Fibroblast of skin of back (primary cell): Measurements from ENCODE around the gene PEMT.
A peak's percentile ranks its signal among the peaks of the same experiment; 100 is the strongest.

Experiments
- DNase-seq: peaks from one replicate; pipeline ENCODE4 v3.0.0-alpha.2; 2013

Gene PEMT

DNA sequence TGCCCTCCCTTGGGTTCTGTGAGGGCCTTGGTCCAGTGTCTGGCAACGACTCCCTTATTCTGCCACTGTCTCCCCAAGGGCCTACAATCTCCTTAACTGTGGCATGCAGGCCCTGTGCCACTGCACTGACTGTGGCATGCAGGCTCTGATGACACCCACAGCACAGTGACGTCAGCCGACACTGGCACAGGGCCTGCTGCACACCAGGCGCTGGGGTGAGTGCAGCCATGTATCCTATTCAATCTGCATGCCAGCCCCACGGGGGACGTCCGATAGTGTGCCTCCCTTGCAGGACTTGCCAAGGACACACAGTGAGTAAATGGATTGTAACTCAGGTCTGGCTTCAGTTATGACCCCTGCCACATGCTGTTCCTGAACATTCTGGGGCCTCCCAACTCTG lies 55.6 kb downstream of the PEMT start:
- DNase-seq = peak; percentile 77

GRCh38 chr17:17533901-17534441 lies 57.5 kb downstream of the PEMT start:
- no peak for DNase-seq

DNA sequence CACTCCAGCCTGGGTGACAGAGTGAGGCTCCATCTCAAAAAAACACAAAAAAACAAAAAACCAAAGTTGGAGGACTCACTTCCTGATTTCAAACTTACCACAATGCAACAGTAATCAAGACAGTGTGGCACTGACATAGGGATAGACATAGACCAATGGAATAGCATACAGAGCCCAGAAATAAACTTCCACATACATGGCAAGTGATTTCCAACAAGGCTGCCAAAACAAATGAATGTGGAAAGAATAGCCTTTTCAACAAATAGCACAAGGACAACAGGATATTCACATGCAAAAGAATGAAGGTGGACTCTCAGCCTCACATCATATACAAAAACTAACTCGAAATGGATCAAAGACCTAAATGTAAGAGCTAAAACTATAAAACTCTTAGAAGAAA lies 58.5 kb downstream of the PEMT start:
- no peak for DNase-seq

- DNase-seq = no peak
Measured at GRCh38 chr17:17531156-17531555, 60.4 kb downstream of the PEMT start.

DNA sequence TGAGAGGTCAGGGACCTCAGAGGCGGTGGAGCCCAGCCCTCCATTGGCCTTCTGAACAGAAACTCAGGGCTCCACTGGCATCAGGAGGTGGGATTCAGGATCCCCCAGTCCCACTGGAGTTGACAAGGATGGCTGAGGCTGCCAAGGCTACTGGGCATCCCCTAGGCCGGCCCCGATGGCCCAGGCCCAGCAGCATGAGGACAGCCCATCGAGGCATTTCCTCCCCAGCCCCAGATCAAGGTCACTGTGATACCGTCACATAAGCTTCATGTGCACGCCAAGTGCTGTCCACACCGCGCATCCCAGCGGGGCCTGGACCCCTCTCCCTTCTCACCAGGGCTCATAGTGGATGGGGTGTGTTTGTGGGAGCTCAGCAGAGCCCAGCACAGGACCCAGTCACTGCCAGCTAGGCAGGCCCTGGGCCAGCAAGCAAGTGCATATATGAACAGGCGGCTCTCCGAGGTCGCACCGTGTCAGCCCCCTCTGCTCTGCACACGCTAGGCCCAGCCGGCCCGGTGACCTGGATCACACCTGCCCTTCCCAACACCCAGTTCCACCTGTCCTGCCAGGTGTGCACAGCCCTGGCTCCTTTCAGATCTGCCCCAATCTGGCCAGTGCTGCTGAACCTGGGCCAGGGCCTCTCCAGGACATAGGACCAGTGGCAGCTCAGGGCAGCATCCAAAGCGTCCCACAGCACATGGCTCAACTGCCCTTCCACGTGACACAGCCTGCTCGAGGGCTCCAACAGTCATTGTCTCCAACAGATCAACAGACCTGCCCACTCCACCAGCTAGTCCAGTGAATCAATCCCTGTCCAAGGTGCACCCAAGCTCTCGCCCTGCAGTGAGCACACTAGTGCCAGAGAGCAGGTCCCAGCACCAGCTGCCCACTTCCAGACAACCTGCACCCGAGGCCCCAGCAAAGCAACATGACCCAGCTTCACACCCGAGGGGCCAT lies 62.5 kb downstream of the PEMT start:
- DNase-seq = no peak

- DNase-seq = no peak
Measured at GRCh38 chr17:17527956-17528500, 63.5 kb downstream of the PEMT start.

- no peak for DNase-seq
Measured at GRCh38 chr17:17527534-17527933, 64.0 kb downstream of the PEMT start.

DNA sequence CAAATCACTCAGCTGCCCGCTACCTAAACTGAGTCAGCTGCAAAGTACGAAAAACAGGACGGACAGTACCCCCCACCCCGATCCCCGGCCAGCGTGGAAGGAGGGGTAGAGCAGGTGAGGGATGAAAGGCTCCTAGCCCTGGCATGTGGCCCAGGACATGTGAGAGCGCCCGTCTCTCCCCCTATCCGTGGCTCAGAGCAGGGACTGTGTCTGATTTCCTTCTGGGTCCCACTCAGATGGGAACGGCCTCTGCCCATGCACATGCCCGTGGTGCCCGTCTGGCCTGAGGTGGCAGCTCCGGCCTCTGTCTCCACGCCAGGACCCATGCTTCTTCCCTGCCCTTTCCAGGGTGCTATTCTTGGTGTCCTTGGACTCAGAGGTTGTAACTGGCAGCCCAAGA lies 65.1 kb downstream of the PEMT start:
- no peak for DNase-seq

GRCh38 chr17:17525956-17526355 lies 65.6 kb downstream of the PEMT start:
- DNase-seq = no peak

- DNase-seq = no peak
Measured at GRCh38 chr17:17525311-17525710, 66.2 kb downstream of the PEMT start.

DNA sequence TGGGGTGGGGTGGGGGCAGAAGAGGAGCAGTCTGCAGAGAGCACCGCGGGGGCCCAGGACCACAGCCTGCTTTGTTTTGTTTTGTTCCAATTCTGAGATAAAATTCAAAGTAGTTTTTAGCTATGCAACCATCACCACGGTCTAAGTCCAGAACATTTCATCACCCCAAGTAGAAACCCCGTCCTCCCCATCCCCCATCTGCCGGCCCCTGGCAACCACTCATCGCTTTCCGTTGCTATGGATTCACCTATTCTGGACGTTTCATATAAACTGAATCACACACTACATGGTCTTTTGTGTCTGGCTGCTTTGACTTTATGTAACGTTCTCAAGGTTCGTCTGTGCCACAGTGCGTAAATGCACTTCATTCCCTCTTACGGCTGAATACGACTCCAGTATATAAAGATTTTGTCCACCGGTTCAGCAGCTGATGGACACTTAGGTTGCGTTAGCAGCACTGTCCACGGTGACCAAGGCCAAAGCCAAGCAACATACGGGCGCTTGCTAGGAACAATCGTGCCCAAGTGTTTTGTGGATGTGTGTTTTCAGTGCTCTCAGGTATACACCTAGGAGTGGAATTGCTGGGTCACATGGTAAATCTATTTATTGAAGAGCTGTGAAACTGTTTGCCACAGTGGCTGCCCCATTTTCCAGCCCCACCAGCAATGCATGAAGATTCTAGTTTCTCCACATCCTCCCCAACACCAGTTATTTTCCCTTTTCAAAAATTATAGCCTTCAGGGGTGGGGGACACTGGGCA lies 67.6 kb downstream of the PEMT start:
- no peak for DNase-seq

GRCh38 chr17:17523001-17523730 lies 68.3 kb downstream of the PEMT start:
- DNase-seq = no peak

DNA sequence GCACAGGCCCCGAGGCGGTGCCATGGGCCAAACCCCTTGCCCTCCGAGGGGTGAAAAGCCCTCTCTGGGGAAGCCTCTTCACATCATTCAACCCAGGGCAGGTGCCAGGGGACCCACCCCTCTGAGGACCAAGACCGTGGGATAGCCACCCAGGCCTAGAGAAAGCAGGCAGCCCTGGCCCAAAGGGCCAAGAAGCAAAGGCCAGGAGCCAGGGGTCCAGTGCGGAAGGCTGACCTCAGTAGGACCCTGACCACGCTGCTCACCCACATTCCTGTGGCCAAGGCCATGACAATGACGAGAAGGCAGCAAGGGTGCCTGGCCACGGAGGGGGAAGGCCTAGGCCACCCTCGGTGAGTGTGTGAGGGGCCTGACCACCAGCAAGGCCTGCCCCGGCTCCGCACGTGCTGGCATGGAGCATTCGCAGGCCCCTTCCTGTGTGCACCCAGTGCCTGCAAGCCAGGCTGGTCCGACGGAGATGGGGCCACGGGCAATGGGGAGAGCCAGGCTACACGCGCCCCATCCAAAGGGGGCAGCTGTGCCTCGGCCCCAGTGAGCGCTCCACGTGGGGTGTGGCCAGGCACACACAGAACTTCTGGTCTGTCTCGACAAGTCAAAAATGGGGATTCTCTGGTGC lies 70.8 kb downstream of the PEMT start:
- no peak for DNase-seq

DNA sequence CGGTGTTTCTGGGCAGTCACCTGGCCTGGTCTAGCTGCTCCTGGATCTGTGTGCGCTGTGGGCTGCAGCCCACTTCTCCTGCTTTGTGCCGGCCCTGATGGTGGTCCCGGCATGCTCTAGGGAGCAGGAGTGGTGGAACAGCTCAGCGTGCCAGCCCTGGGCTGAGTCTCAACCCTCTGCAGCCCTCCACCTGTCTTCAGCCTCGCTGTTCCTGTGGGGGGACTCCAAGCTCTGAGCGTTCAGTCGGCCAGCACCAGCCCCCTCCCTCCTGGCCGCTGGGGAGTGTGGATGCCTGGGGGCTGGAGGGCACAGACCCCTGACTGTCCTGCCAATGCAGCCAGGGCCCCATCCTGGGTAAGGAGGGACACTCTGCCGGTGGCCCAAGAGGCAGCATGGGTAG lies 71.6 kb downstream of the PEMT start:
- DNase-seq = no peak

DNA sequence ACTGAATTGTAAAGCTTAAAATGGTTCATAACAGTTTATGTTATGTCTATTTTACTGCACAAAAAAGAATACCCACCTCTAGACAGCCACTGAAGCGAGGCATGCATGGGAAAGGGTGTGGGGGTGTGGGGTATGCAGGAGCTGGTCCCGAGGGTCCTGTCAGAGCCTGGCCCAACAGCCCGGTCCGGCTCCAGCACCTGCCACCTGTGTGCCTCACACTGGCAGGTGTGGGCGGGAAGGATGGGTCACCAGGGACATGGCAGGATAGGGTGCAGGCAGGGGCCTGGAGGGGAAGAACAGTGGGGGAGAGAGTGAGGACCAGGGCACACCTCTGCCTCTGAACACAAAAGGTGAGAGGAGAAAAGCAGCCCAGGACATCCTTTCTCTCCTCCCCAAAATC lies 72.6 kb downstream of the PEMT start:
- DNase-seq = no peak

DNA sequence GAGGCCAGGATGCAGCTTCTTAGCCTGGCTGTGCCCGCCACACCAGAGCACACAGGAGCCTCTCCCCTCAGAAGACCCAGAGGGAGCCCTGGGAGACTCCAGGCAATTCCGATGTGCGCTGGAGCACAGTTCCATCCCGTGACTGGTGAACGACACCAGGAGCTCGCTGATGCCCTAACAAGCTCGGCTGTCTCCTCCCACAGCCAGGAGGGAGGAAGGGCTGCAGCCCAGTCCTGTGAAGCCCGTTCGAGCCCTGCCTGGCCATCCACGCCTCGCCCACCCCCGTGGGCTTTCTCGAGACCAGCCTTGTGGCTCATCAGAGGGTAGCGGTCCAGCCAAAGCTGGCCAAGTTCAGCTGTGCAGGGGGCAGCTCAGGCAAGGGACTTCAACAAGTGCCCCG lies 73.5 kb downstream of the PEMT start:
- DNase-seq = no peak

GRCh38 chr17:17516941-17517720 lies 74.4 kb downstream of the PEMT start:
- DNase-seq = no peak

GRCh38 chr17:17515934-17516930 lies 75.3 kb downstream of the PEMT start:
- peak; percentile 71 for DNase-seq

GRCh38 chr17:17514993-17515933 lies 76.2 kb downstream of the PEMT start:
- DNase-seq = peak; percentile 44
